SJSA1 (cell line): ENCODE data around the gene IRX4. TPM values are rescaled to one million over a fixed set of nuclear protein-coding genes. Genes with fewer than 3 reads are reported as not detected.

Experiments used
- DNase-seq, 2 experiments: peaks; one replicate each; pipeline ENCODE4 v3.0.0-alpha.2; 2015 to 2020; ENCODE audit warnings: low spot score in 2 of 2, low read depth in 1 of 2
- H3K27ac ChIP-seq: fragments of 250-450 bp; sonication (Bioruptor Pico); 2 replicates; pipeline ENCODE4 v1.5.1; 2020; ENCODE audit warnings: mild to moderate bottlenecking, moderate library complexity
- H3K27me3 ChIP-seq: fragments of 250-450 bp; sonication (Bioruptor Pico); replicated peaks from 2 replicates; pipeline ENCODE4 v1.5.1; 2020; ENCODE audit warnings: mild to moderate bottlenecking, moderate library complexity
- H3K36me3 ChIP-seq: fragments of 250-450 bp; sonication (Bioruptor Pico); 2 replicates; pipeline ENCODE4 v1.5.1; 2020; ENCODE audit warnings: mild to moderate bottlenecking
- H3K4me1 ChIP-seq: fragments of 250-450 bp; sonication (Bioruptor Pico); replicated peaks from 2 replicates; pipeline ENCODE4 v1.6.1; 2021; ENCODE audit warnings: mild to moderate bottlenecking
- H3K4me3 ChIP-seq: fragments of 250-450 bp; sonication (Bioruptor Pico); 2 replicates; pipeline ENCODE4 v1.5.1; 2020; ENCODE audit warnings: mild to moderate bottlenecking
- H3K9me3 ChIP-seq: fragments of 250-450 bp; sonication (Bioruptor Pico); replicated peaks from 2 replicates; pipeline ENCODE4 v1.5.1; 2020; ENCODE audit warnings: mild to moderate bottlenecking
- total RNA-seq: library from RNA; depleted of rRNA; stranded (reverse); fragments of >200 nt; shearing (Covaris generic); gene quantifications from 2 replicates; pipeline ENCODE4 v1.2.3, GENCODE V29; 2014

The IRX4 gene
- total RNA-seq, 1 experiment from 2014 or later = not detected

GRCh38 chr5:1919209-1919566 is 36.5 kb upstream of the IRX4 start:
- H3K27me3 ChIP-seq = peaks cover 21% of the 10 kb centered on the region
- no peak overlapping the region for H3K4me3 ChIP-seq
- H3K27ac ChIP-seq = no peak overlapping the region
- H3K4me1 ChIP-seq = no peaks in the 10 kb centered on the region
- no peaks in the 10 kb centered on the region for H3K9me3 ChIP-seq
- H3K36me3 ChIP-seq = no peaks in the 10 kb centered on the region
- peak in 1 of 2 experiments; percentile 38 for DNase-seq

DNA sequence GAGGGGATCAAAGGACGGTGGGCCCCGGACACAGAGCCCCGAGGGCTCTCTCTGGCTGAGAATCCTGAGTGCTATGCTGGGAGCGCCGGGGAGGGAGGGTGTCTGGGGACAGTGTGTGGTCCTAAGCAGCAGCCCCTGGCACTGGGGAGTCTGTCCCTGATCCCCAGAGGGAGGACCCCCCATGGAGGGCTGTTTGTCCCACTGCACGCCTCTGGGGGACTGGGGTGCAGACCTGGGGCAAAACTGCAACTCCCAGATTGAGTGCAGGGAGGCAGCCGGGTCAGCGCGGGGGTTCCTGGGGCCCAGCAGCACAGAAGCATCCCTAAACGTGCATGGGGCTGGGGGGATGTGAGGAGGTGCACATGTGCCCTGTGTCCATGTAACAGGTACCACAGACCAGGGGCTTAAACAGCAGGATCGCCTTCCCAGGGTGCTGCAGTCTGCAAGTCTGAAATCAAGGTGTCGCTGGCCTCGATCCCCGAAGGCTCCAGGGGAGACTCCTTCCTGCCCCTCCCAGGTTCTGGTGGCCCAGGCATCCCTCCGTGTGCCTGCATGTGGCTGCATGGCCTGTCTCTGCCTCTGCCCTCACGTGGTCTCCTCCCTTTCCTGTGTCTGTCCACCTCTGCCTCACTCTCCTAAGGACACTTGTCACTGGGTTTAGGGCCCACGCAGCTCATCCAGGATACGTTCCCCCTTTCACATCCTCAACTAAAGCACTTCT is 35.9 kb upstream of the IRX4 start:
- DNase-seq = peak in 1 of 2 experiments; percentile 40
- Histone ChIP-seq H3K27ac (no peak overlapping the region), H3K4me3 (no peak overlapping the region), H3K27me3 (peaks cover 21% of the 10 kb centered on the region), H3K9me3 (no peaks in the 10 kb centered on the region), H3K36me3 (no peaks in the 10 kb centered on the region), H3K4me1 (no peaks in the 10 kb centered on the region)

DNA sequence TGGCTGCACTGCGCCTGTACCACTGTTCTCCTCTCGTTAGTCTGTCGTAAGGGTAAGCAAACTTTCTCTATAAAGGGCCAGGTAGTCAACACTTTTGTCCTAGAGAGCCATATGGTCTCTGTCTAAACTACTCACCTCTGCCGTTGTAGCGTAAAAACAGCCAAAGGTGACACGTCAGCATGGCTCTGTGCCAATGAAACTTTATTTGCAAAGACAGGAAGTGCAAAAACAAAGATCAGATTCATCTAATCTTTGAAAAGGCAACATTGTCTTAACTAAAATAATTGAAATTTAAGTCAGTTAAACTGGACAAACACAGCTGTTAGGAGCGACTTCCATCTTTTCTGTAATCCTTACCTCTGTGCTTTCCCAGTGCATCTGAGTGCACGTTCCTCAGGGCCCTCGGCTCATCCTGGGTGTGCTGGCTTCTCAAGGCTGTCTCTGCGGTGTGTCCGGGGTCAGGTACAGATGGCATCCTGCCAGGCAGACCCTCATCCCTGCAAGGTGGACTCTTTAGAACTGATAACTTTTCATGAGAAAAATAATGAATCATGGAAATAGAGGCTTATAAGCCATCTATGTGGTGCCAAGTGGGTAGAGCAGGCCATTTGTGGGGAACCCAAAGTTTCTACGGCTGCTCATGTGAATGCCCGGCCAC is 35.2 kb upstream of the IRX4 start:
- Histone ChIP-seq H3K27ac (no peak overlapping the region), H3K36me3 (no peaks in the 10 kb centered on the region), H3K4me3 (no peak overlapping the region), H3K27me3 (peaks cover 14% of the 10 kb centered on the region), H3K4me1 (no peaks in the 10 kb centered on the region), H3K9me3 (no peaks in the 10 kb centered on the region)
- peak in 1 of 2 experiments; percentile 38 for DNase-seq

GRCh38 chr5:1916041-1917001 is 33.6 kb upstream of the IRX4 start:
- H3K36me3 ChIP-seq = no peaks in the 10 kb centered on the region
- no peaks in the 10 kb centered on the region for H3K9me3 ChIP-seq
- peak in 1 of 2 experiments; percentile 40 for DNase-seq
- H3K4me3 ChIP-seq = no peak overlapping the region
- H3K27me3 ChIP-seq = peaks cover 7% of the 10 kb centered on the region
- H3K4me1 ChIP-seq = no peaks in the 10 kb centered on the region
- H3K27ac ChIP-seq = no peak overlapping the region

DNA sequence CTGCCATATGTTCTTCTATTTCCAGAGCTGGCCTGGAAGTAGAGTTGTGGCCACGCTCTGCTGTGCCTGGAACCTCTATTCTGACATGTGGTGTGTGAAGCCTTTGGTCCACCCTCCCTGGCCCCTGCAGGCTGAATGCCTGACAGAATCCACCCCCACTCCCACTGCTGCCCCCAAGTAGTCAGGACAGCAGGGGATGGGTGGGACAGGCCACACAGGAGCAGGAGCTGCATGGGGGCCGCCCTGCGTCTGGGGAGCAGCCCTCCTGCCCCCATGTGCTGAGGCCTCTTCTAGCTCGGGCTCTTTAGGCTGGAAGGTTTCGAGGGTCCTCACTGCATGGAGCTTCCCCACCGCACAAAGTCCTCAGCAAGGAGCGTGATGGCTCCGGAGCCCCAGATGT is 32.6 kb upstream of the IRX4 start:
- Histone ChIP-seq H3K4me1 (no peaks in the 10 kb centered on the region), H3K9me3 (no peaks in the 10 kb centered on the region), H3K36me3 (no peaks in the 10 kb centered on the region), H3K27ac (no peak overlapping the region), H3K4me3 (no peak overlapping the region), H3K27me3 (peaks cover 4% of the 10 kb centered on the region)
- DNase-seq = no peak

GRCh38 chr5:1914471-1914870 is 31.7 kb upstream of the IRX4 start:
- Histone ChIP-seq H3K9me3 (no peaks in the 10 kb centered on the region), H3K36me3 (no peaks in the 10 kb centered on the region), H3K4me1 (no peaks in the 10 kb centered on the region), H3K27ac (no peak overlapping the region), H3K4me3 (no peak overlapping the region), H3K27me3 (peaks cover 2% of the 10 kb centered on the region; the same call in 1 of the 2 replicates)
- DNase-seq = peak in 1 of 2 experiments; percentile 44

GRCh38 chr5:1913578-1913977 is 30.9 kb upstream of the IRX4 start:
- peak in 1 of 2 experiments; percentile 29 for DNase-seq
- peaks cover 2% of the 10 kb centered on the region; the same call in 1 of the 2 replicates for H3K27me3 ChIP-seq
- H3K27ac ChIP-seq = no peak overlapping the region
- H3K36me3 ChIP-seq = no peaks in the 10 kb centered on the region
- no peaks in the 10 kb centered on the region for H3K9me3 ChIP-seq
- H3K4me3 ChIP-seq = no peak overlapping the region
- no peaks in the 10 kb centered on the region for H3K4me1 ChIP-seq

GRCh38 chr5:1912951-1913565 is 30.3 kb upstream of the IRX4 start:
- H3K36me3 ChIP-seq = no peaks in the 10 kb centered on the region
- 0 out of 2 replicates have a peak, but pooled peaks cover 2% of the 10 kb centered on the region for H3K27me3 ChIP-seq
- DNase-seq = peak in 1 of 2 experiments; percentile 41
- no peaks in the 10 kb centered on the region for H3K9me3 ChIP-seq
- H3K4me1 ChIP-seq = no peaks in the 10 kb centered on the region
- no peak overlapping the region for H3K27ac ChIP-seq
- no peak overlapping the region for H3K4me3 ChIP-seq

GRCh38 chr5:1911773-1912235 is 29.1 kb upstream of the IRX4 start:
- Histone ChIP-seq H3K36me3 (no peaks in the 10 kb centered on the region), H3K4me1 (no peaks in the 10 kb centered on the region), H3K9me3 (no peaks in the 10 kb centered on the region), H3K27ac (no peak overlapping the region), H3K4me3 (no peak overlapping the region), H3K27me3 (no peaks in the 10 kb centered on the region)
- peak in 1 of 2 experiments; percentile 38 for DNase-seq

GRCh38 chr5:1910861-1911772 is 28.4 kb upstream of the IRX4 start:
- Histone ChIP-seq H3K9me3 (no peaks in the 10 kb centered on the region), H3K27ac (no peak overlapping the region), H3K4me1 (no peaks in the 10 kb centered on the region), H3K27me3 (no peaks in the 10 kb centered on the region), H3K4me3 (no peak overlapping the region), H3K36me3 (no peaks in the 10 kb centered on the region)
- peak in 1 of 2 experiments; percentile 43 for DNase-seq

DNA sequence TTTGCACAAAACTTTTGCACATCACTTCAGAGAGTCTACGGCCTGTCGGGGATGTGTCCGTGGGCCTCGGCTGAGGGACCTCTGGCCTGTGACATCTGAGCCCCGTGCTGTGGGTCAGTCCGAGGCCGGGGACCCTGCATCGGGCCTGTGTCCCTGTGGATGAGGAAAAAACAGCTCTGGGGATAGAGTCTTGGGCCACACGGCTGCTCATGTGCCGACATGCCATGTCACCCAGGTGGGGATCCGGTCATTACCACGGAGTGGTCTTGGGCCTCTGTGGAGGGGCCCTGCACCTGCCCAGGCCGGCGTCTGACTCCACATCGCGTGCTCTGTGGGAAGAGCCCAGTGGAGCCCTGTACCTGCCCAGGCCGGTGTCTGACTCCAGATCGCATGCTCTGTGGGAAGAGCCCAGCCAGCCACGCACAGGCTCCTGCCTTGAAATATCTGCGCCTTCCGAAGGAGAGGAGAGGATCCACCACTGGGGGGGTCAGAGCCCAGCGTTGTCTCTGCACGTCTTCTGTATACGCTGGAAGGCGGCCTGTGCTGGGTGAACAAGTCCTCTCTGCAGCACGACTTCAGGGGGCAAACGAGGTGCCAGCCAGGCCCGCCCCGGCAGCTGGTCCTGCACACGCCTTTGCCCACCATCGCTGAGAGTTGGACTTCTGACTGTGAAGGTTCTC is 27.5 kb upstream of the IRX4 start:
- Histone ChIP-seq H3K27me3 (no peaks in the 10 kb centered on the region), H3K27ac (no peak overlapping the region)

DNA sequence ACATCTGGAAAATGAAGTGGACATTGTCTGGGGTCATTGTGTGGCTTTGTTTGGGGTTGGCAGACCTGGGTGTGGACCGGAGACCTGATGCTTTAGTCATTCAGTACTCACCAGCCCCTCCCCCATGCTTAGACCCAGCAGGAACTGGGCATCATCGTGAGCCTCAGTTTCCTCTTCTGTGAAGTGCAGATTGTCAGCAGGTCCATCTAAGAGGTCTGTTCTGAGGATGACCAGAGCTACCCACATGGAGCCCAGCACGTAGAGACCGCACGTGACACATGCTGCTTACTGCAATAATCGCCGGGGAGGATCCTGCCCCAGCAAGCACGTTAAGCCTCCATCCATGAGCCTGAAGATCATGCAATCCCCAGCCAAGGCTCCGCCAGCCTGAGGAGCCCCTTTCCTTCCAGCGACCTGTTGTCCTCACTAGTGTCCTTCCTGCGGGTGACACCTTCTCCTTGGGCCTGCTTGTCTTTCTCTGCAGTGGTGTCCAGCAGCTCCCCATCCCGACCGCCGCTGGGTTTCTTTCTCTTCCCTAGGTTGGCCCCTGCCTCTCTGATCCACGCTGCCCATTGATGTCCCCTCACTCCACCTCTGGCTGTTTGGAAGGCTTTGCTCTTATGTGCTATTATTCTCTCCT is 26.7 kb upstream of the IRX4 start:
- no peak overlapping the region for H3K4me3 ChIP-seq
- DNase-seq = peak in 1 of 2 experiments; percentile 41
- no peaks in the 10 kb centered on the region for H3K27me3 ChIP-seq
- peaks cover 6% of the 10 kb centered on the region for H3K9me3 ChIP-seq
- no peaks in the 10 kb centered on the region for H3K36me3 ChIP-seq
- no peaks in the 10 kb centered on the region for H3K4me1 ChIP-seq
- no peak overlapping the region for H3K27ac ChIP-seq

More for the DNA sequence above, 27.5 kb upstream of the IRX4 start:
- no peak overlapping the region for H3K4me3 ChIP-seq
- no peaks in the 10 kb centered on the region for H3K36me3 ChIP-seq
- H3K4me1 ChIP-seq = no peaks in the 10 kb centered on the region
- DNase-seq = peak in 1 of 2 experiments; percentile 41
- H3K9me3 ChIP-seq = no peaks in the 10 kb centered on the region
